Upper lobe of left lung (tissue), 4 donors: ENCODE results near the gene PATZ1.
A peak's percentile ranks its signal among the peaks of the same experiment; 100 is the strongest.

Experiments
- CTCF ChIP-seq, 6 experiments: fragments of 450-650 bp in 4 of 6; fragments of 200-600 bp in 2 of 6; sonication (generic) in 2 of 6; IDR thresholded peaks; one replicate each; pipeline ENCODE4 v1.5.1; 2016 to 2019; ENCODE audit warnings: antibody characterized with exemption in 6 of 6
- POLR2A ChIP-seq, 4 donors: fragments of 450-650 bp; IDR thresholded peaks; one replicate each; pipeline ENCODE4 v1.5.1; 2016 to 2017; ENCODE audit warnings: antibody characterized with exemption in 4 of 4, mild to moderate bottlenecking in 2 of 4
- POLR2AphosphoS5 ChIP-seq, 2 donors: sonication (generic); formaldehyde crosslinking; IDR thresholded peaks; one replicate each; pipeline ENCODE4 v1.5.1; 2017; ENCODE audit warnings: antibody characterized with exemption in 2 of 2

GRCh38 chr22:31313366-31314147 is 32.6 kb downstream of the PATZ1 start:
- TF ChIP-seq POLR2A (IDR thresholded peaks at IDR 0.05) (no peak), POLR2AphosphoS5 (IDR thresholded peaks at IDR 0.05) (peak; percentile 65 to 71), CTCF (IDR thresholded peaks at IDR 0.05) (peak; percentile 69 to 89 (median 84))
